Measurements from ENCODE around the gene TRIM63. TPM values are rescaled to one million over a fixed set of nuclear protein-coding genes. Genes with fewer than 3 reads are reported as not detected.

Gene TRIM63
- total and polyA plus RNA-seq, 11 donors = 136 to 598 (median 204) TPM

GRCh38 chr1:26029054-26029863, 38.2 kb downstream of the TRIM63 start:
- ATAC-seq = no peak
- peaks cover 0 to 8% (median 0%) of the 10 kb centered on the region in 12 donors for H3K4me1 ChIP-seq
- TF ChIP-seq CTCF (IDR thresholded peaks at IDR 0.05) (no peak), POLR2A (IDR thresholded peaks at IDR 0.05) (no peak)
- intact Hi-C loops (cut with DNase I) = no loop called here
- no peaks in the 10 kb centered on the region for H3K9me3 ChIP-seq
- H3K36me3 ChIP-seq = no peaks in the 10 kb centered on the region
- H3K27me3 ChIP-seq = no peaks in the 10 kb centered on the region
- DNase-seq = no peak
- H3K4me3 ChIP-seq = no peak overlapping the region
- WGBS, 4 donors = 72 to 85% (median 75%) methylated on average over 10 to 15 of the region's 15 CpGs
- H3K27ac ChIP-seq = no peak overlapping the region

- H3K9me3 ChIP-seq = no peaks in the 10 kb centered on the region
- no peak overlapping the region for H3K4me3 ChIP-seq
- peaks cover 0 to 15% (median 3%) of the 10 kb centered on the region in 12 donors for H3K4me1 ChIP-seq
- no peak overlapping the region for H3K27ac ChIP-seq
- intact Hi-C loops (cut with DNase I) = no loop called here
- H3K36me3 ChIP-seq = no peaks in the 10 kb centered on the region
- no peak for DNase-seq
- no peak for ATAC-seq
- TF ChIP-seq CTCF (IDR thresholded peaks at IDR 0.05) (no peak), POLR2A (IDR thresholded peaks at IDR 0.05) (no peak)
- H3K27me3 ChIP-seq = no peaks in the 10 kb centered on the region
- WGBS, 4 donors = 72 to 81% (median 76%) methylated on average over 8 of the region's 8 CpGs
Observed at GRCh38 chr1:26028490-26028980, 38.9 kb downstream of the TRIM63 start.

DNA sequence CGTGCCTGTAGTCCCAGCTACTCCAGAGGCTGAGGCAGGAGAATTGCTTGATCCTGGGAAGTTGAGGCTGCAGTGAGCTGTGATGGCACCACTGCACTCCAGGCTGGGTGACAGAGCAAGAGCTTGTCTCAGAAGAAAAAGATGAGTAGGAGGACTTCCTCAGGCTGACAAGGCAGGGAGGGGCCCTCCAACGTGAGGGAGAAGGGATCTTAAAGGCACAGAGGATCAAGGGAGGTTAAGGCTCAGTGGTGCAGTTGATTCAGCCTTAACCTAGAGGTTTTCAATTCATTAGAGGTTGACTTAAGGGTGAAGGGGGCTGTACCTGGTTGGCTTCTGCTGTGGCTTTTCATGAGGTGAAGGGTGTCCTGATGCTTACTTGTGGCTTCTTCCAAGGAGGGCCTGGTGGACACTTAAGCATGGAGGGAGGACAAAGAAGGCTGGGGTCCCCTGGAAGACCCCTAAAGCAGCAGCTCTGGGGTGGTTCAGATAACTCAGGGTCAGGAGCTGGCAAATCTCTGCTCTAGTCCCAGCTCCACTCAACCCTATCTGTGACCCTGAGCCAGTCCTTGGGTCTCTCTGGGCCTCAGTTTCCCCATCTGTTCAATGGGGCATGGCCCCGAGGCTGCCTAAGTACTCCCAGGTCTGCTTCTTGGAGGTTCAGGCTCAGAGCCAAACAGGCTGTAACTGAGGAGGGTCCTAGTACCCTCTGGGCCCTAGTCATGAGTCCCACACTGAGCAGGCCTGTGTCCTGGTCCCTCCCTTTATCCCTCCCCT, 39.5 kb downstream of the TRIM63 start:
- Histone ChIP-seq H3K4me3 (no peak overlapping the region), H3K27ac (no peak overlapping the region), H3K36me3 (no peaks in the 10 kb centered on the region), H3K4me1 (peaks cover 0 to 20% (median 3%) of the 10 kb centered on the region in 12 donors), H3K9me3 (no peaks in the 10 kb centered on the region), H3K27me3 (no peaks in the 10 kb centered on the region)
- intact Hi-C loops (cut with DNase I) = no loop called here
- DNase-seq (no peak), ATAC-seq (no peak)
- TF ChIP-seq CTCF (IDR thresholded peaks at IDR 0.05) (no peak), POLR2A (IDR thresholded peaks at IDR 0.05) (no peak)
- WGBS, 4 donors = 13 to 42% (median 31%) methylated on average over 2 to 3 of the region's 3 CpGs

DNA sequence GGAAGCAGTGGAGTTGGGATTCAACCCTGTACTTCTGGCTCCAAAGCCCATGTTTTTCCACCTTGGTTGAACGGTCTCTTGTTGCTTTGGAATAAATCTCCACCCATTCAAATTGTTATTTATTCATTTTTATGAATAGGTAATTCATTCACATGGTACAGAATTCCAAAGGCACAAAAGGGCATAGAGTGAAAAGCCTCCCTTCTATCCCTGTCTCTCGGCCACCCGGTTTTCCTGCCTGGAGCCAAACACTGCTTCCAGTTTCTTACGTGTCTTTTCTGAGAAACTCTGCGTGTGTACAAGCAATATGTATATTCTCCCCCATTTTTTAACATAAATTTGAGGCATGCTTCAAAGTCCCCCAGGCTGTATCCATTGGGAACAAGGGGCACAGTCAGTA, 41.9 kb downstream of the TRIM63 start:
- DNase-seq = no peak
- Histone ChIP-seq H3K36me3 (no peaks in the 10 kb centered on the region), H3K27me3 (no peaks in the 10 kb centered on the region), H3K4me1 (peaks cover 0 to 41% (median 14%) of the 10 kb centered on the region in 12 donors), H3K4me3 (no peak overlapping the region), H3K27ac (no peak overlapping the region), H3K9me3 (no peaks in the 10 kb centered on the region)
- 61 to 70% (median 66%) methylated on average over 5 of the region's 5 CpGs for WGBS, 4 donors
- TF ChIP-seq POLR2A (IDR thresholded peaks at IDR 0.05) (no peak), CTCF (IDR thresholded peaks at IDR 0.05) (no peak)
- ATAC-seq = no peak
- intact Hi-C loops (cut with DNase I) = no loop called here

Data from heart left ventricle (tissue), 16 donors.